Spleen (tissue), 7 donors: ENCODE data around the gene CATSPERB.

ENCODE experiments used
- POLR2A ChIP-seq, 3 donors: fragments of 450-650 bp; IDR thresholded peaks; one replicate each; pipeline ENCODE4 v1.5.1; 2017; ENCODE audit warnings: antibody characterized with exemption in 3 of 3, mild to moderate bottlenecking in 1 of 3
- POLR2AphosphoS5 ChIP-seq, 3 donors: sonication (generic); formaldehyde crosslinking; IDR thresholded peaks; one replicate each; pipeline ENCODE4 v1.5.1; 2017; ENCODE audit warnings: antibody characterized with exemption in 3 of 3
- TF ChIP-seq, protein P1 (sequence below), 11 experiments: fragments of 200-600 bp in 7 of 11; fragments of 450-650 bp in 4 of 11; sonication (generic) in 4 of 11; IDR thresholded peaks in 8 of 11; conservative IDR thresholded peaks in 3 of 11; 1 replicate in 7 of 11; 2 replicates in 4 of 11; pipeline versions ENCODE4 v1.4.0 to v1.8.0; 2016 to 2021; ENCODE audit warnings: antibody characterized with exemption in 11 of 11, inconsistent platforms in 4 of 11, mild to moderate bottlenecking in 1 of 11
- donor health status: DM: no; HTN: no; CAD: no; lungs with moderate emphysema.
- donor health status: DM: no; HTN: no; CAD: no.
- donor health status: DM: no; HTN: no; CAD: no.

DNA sequence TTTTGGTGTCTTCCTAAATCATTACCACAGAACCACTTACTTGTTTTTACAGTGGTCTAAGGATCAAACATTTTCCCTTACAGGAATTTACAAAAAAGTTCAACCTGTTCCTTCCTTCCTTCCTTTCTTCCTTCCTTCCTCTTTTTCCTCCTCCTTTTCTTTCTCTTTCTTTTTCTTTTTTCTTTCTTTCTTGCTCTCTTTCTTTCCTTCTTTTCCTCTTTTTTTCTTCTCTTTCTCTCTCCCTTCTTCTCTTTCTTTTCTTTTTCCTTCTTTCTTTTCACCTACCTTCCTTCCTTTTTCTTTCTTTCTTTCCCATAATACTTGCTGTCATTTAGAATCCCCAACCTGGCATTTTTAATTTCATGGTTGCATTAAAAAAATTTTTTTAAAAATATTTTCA is 162.6 kb downstream of the CATSPERB start:
- TF ChIP-seq, protein P1, sequence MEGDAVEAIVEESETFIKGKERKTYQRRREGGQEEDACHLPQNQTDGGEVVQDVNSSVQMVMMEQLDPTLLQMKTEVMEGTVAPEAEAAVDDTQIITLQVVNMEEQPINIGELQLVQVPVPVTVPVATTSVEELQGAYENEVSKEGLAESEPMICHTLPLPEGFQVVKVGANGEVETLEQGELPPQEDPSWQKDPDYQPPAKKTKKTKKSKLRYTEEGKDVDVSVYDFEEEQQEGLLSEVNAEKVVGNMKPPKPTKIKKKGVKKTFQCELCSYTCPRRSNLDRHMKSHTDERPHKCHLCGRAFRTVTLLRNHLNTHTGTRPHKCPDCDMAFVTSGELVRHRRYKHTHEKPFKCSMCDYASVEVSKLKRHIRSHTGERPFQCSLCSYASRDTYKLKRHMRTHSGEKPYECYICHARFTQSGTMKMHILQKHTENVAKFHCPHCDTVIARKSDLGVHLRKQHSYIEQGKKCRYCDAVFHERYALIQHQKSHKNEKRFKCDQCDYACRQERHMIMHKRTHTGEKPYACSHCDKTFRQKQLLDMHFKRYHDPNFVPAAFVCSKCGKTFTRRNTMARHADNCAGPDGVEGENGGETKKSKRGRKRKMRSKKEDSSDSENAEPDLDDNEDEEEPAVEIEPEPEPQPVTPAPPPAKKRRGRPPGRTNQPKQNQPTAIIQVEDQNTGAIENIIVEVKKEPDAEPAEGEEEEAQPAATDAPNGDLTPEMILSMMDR (IDR thresholded peaks at IDR 0.05 in 8 of 11, conservative IDR thresholded peaks at IDR 0.05 in 3 of 11): no peak
- no peak for TF ChIP-seq POLR2AphosphoS5 (IDR thresholded peaks at IDR 0.05)
- TF ChIP-seq POLR2A (IDR thresholded peaks at IDR 0.05): no peak
